GM19238 (cell line): ENCODE results near the gene NPC1.
"Not testable (repeated sequence)": the region's sequence is repeated elsewhere in the genome, so short reads cannot be mapped to it uniquely, and the experiment has no call there.

Source experiments
- DNase-seq: peaks from one replicate; pipeline ENCODE4 v3.0.0; 2011; ENCODE audit warnings: low spot score; ENCODE audit not compliant: insufficient read length

Gene NPC1

DNA sequence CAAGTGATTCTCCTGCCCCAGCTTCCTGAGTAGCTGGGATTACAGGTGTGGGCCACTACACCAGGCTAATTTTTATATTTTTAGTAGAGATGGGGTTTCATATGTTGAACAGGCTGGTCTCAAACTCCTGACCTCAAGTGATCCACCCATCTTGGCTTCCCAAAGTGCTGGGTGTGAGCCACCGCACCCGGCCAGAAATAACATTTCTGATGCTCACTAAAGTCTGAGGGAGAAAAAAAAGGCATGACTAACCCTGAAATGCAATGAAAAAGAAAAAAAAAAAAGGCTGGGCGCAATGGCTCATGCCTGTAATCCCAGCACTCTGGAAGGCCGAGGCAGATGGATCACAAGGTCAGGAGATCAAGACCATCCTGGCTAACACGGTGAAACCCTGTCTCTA lies 96.7 kb downstream of the NPC1 start:
- not testable (repeated sequence) for DNase-seq

DNA sequence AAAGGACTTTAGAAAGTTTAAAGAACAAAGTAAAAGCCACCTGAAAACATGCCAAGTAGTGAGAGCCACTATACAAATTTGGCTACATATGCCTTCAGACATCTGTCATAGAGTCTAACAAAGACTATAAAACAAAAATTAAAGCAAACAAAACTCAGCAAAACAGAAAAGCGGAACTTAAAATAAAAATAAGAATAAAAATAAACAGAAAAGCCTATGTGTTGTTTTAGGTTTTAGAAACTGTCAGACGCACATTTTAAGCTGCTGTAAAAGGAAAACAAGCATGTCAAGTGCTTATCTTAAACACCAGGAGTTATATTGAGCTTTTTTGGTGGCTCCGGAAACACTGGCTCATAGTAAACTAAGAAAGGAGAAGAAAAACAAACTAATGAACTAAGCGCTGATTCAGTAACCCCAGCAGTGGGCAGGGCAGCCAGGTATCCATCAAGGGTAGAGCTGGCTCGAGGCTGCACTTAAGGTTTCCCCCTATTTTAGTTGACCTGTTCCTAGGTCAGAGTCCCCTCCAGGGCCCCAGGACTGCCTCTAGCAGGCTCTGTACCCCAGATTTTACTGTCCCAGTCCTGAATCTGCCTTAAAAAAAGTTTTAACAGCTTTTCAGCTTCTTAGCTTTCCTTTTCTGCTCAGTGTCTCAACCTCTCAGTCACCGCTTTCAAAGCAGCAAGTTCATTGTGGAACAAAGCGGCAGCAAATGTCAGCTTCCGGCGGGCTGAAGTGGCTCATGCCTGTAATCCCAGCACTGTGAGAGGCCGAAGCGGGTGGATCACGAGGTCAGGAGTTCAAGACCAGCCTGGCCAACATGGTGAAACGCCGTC lies 98.4 kb downstream of the NPC1 start:
- DNase-seq: no peak

DNA sequence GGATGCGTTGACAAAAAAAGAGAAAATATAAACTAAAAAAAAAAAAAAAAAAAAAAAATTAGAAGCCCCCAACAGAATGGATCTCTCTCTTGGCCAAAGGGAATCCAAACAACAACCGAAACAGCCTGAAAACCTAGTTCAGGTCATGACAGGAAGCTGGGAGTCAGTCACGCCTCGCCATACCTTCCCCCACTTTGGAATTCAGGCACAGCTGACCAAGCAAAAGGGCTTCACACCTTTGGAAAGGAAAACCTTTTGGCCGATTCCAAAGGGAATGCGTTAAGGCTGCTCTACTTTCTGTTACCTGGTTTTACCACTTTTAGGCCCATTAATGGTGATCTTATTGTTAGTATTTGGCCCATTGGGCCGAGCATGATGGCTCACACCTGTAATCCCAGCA lies 100.9 kb downstream of the NPC1 start:
- DNase-seq: no peak

DNA sequence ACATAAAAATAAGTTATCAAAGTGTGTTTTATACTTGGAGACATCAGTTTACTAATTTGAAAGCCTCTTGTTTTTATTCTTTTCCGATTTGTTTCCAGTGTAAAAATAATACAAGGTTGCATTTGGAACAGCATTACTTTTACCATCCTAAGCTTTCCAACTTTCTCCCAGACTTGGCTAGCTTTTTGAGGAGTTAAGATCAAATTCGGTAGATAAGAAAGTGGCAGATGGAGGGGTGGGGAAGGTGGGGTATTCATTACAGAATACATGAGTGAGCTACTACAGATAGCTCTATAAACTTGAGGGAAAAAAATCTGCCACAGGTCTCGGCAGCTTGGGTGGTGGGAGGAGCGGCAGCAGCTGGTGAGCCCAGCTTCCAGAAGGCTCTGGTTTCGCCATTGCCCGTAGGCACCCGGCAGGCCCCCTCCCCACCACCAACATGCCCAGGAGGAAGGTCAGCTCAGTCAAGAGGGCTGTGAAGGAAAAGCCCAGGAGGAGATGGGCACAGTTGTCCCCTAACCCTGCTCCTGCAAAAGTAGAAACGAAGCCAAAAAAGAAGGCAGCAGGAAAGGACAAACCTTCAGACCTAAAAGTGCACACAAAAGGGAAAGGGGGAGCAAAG lies 101.6 kb downstream of the NPC1 start:
- DNase-seq: no peak
